IMR-90 (cell line): Measurements from ENCODE around the gene NOC2L. TPM values are rescaled to one million over a fixed set of nuclear protein-coding genes. Genes with fewer than 3 reads are reported as not detected.

ENCODE experiments used
- ATAC-seq: fragments of 200-7000 bp; cut with Tn5 transposase; 2 replicates; pipeline ENCODE4 v1.9.1; 2020; ENCODE audit warnings: low read depth, mild to moderate bottlenecking, moderate library complexity
- BruUV-seq: library from RNA; stranded (reverse); fragments of 400-500 nt; replicated peaks from 2 replicates; lab custom pipeline; 2021; lab: Mats Ljungman, UMichigan
- CTCF ChIA-PET: fragments of 300-600 bp; formaldehyde crosslinking; extraction: SDS; loops from one replicate; lab custom pipeline; 2021; ENCODE audit warnings: antibody characterized with exemption; lab: Yijun Ruan, JAX
- POLR2A ChIA-PET: fragments of 300-600 bp; sonication (Branson Sonifier 250); formaldehyde crosslinking; loops from one replicate; lab custom pipeline; 2022; ENCODE audit warnings: antibody characterized with exemption; ENCODE audit not compliant: unreplicated experiment; lab: Charles Lee
- DNase-seq: peaks from one replicate; pipeline ENCODE4 v3.0.0; 2013
- H2AFZ ChIP-seq: replicated peaks from 2 replicates; pipeline ENCODE3; 2013; ENCODE audit warnings: low read length, mild to moderate bottlenecking; ENCODE audit not compliant: poor library complexity
- H2AK5ac ChIP-seq: 2 replicates; pipeline ENCODE4 v1.6.1; 2013; ENCODE audit warnings: low read depth, low read length, inconsistent platforms
- H2AK9ac ChIP-seq: replicated peaks from 2 replicates; pipeline ENCODE3; 2013; ENCODE audit warnings: mild to moderate bottlenecking, low read depth, low read length, moderate library complexity; ENCODE audit not compliant: poor library complexity
- H2BK120ac ChIP-seq: 2 replicates; pipeline ENCODE4 v1.6.1; 2013; ENCODE audit warnings: low read depth, low read length, inconsistent platforms
- H2BK15ac ChIP-seq: 3 replicates; pipeline ENCODE4 v1.6.1; 2013; ENCODE audit warnings: low read depth, low read length, inconsistent platforms
- H2BK20ac ChIP-seq: 2 replicates; pipeline ENCODE4 v1.6.1; 2013; ENCODE audit warnings: low read depth, mild to moderate bottlenecking, inconsistent platforms, low read length, moderate library complexity
- H2BK5ac ChIP-seq: 2 replicates; pipeline ENCODE4 v1.6.1; 2013; ENCODE audit warnings: mild to moderate bottlenecking, low read depth, low read length, inconsistent platforms; ENCODE audit not compliant: poor library complexity, severe bottlenecking
- H3K14ac ChIP-seq: replicated peaks from 2 replicates; pipeline ENCODE4 v1.6.1; 2013; ENCODE audit warnings: low read depth, low read length, inconsistent platforms
- H3K18ac ChIP-seq: 2 replicates; pipeline ENCODE4 v1.6.1; 2013; ENCODE audit warnings: low read depth, low read length, control low read depth
- H3K23ac ChIP-seq: 2 replicates; pipeline ENCODE4 v1.6.1; 2013; ENCODE audit warnings: low read depth, low read length, inconsistent platforms
- H3K27ac ChIP-seq: 2 replicates; pipeline ENCODE4 v1.5.1; 2013; ENCODE audit warnings: mild to moderate bottlenecking, control low read depth, low read length; ENCODE audit not compliant: insufficient read depth
- H3K27me3 ChIP-seq: 2 replicates; pipeline ENCODE4 v1.6.1; 2013; ENCODE audit warnings: low read length; ENCODE audit not compliant: control insufficient read depth, insufficient read depth
- H3K36me3 ChIP-seq: 2 replicates; pipeline ENCODE4 v1.6.1; 2013; ENCODE audit warnings: low read length, mixed read lengths; ENCODE audit not compliant: control insufficient read depth, insufficient read depth
- H3K4ac ChIP-seq: 2 replicates; pipeline ENCODE4 v1.6.1; 2013; ENCODE audit warnings: low read depth, low read length, inconsistent platforms
- H3K4me1 ChIP-seq: 2 replicates; pipeline ENCODE4 v1.6.1; 2013; ENCODE audit warnings: low read length, mixed read lengths; ENCODE audit not compliant: control insufficient read depth, insufficient read depth
- H3K4me2 ChIP-seq: 2 replicates; pipeline ENCODE4 v1.6.1; 2013; ENCODE audit warnings: low read depth, mild to moderate bottlenecking, control low read depth, low read length, moderate library complexity
- H3K4me3 ChIP-seq: 2 replicates; pipeline ENCODE4 v1.5.1; 2013; ENCODE audit warnings: low read depth, mild to moderate bottlenecking, control low read depth, low read length, moderate library complexity; ENCODE audit not compliant: insufficient read depth
- H3K56ac ChIP-seq: 2 replicates; pipeline ENCODE4 v1.6.1; 2013; ENCODE audit warnings: low read length, inconsistent platforms; ENCODE audit not compliant: insufficient read depth; ENCODE audit errors: extremely low read depth
- H3K79me1 ChIP-seq, 2 experiments: 2 replicates each; pipeline ENCODE4 v1.6.1; 2013; ENCODE audit warnings: low read length in 2 of 2, inconsistent platforms in 1 of 2, low read depth in 1 of 2
- H3K9ac ChIP-seq: 2 replicates; pipeline ENCODE4 v1.6.1; 2013; ENCODE audit warnings: low read depth, low read length, control low read depth
- H3K9me1 ChIP-seq: 2 replicates; pipeline ENCODE4 v1.6.1; 2013; ENCODE audit warnings: low read length, inconsistent platforms; ENCODE audit not compliant: insufficient read depth
- H3K9me3 ChIP-seq: 2 replicates; pipeline ENCODE4 v1.6.1; 2013; ENCODE audit warnings: low read length; ENCODE audit not compliant: control insufficient read depth, insufficient read depth
- H4K20me1 ChIP-seq: 2 replicates; pipeline ENCODE4 v1.6.1; 2013; ENCODE audit warnings: low read length, inconsistent platforms; ENCODE audit not compliant: insufficient read depth
- H4K5ac ChIP-seq: 2 replicates; pipeline ENCODE4 v1.6.1; 2013; ENCODE audit warnings: mild to moderate bottlenecking, low read depth, low read length, control low read depth
- H4K8ac ChIP-seq, 2 experiments: 2 replicates each; pipeline ENCODE4 v1.6.1; 2013; ENCODE audit warnings: low read depth in 2 of 2, low read length in 2 of 2, control low read depth in 1 of 2, inconsistent platforms in 1 of 2
- H4K91ac ChIP-seq: 2 replicates; pipeline ENCODE4 v1.6.1; 2013; ENCODE audit warnings: low read depth, low read length, inconsistent platforms; ENCODE audit not compliant: insufficient read depth
- BHLHE40 ChIP-seq: fragments of 150-350 bp; IDR thresholded peaks from 2 replicates; pipeline ENCODE4 v1.6.1; 2016; ENCODE audit warnings: mild to moderate bottlenecking, low read depth, low read length
- CEBPB ChIP-seq: IDR thresholded peaks from 2 replicates; pipeline ENCODE4 v1.6.1; 2012; ENCODE audit warnings: low read depth, low read length, improper control_type of control experiment
- CHD1 ChIP-seq: IDR thresholded peaks from 2 replicates; pipeline ENCODE4 v1.6.1; 2012; ENCODE audit warnings: low read depth, low read length, improper control_type of control experiment
- ELK1 ChIP-seq: fragments of 150-350 bp; IDR thresholded peaks from 2 replicates; pipeline ENCODE4 v1.6.1; 2016; ENCODE audit warnings: low read depth, mild to moderate bottlenecking, low read length, moderate library complexity, borderline replicate concordance
- FOS ChIP-seq: fragments of 150-350 bp; IDR thresholded peaks from 2 replicates; pipeline ENCODE4 v1.6.1; 2016; ENCODE audit warnings: low read depth, low read length
- MAFK ChIP-seq: IDR thresholded peaks from 2 replicates; pipeline ENCODE4 v1.6.1; 2012; ENCODE audit warnings: low read depth, low read length, improper control_type of control experiment
- MAZ ChIP-seq: IDR thresholded peaks from 2 replicates; pipeline ENCODE4 v1.6.1; 2012; ENCODE audit warnings: low read depth, mild to moderate bottlenecking, low read length, improper control_type of control experiment, moderate library complexity, borderline replicate concordance
- MXI1 ChIP-seq: IDR thresholded peaks from 2 replicates; pipeline ENCODE4 v1.6.1; 2012; ENCODE audit warnings: low read depth, mild to moderate bottlenecking, low read length, moderate library complexity, borderline replicate concordance
- NFE2L2 ChIP-seq: fragments of 150-350 bp; IDR thresholded peaks from 2 replicates; pipeline ENCODE4 v1.6.1; 2016; ENCODE audit warnings: low read depth, mild to moderate bottlenecking, low read length
- POLR2A ChIP-seq: IDR thresholded peaks from 2 replicates; pipeline ENCODE4 v1.6.1; 2012; ENCODE audit warnings: mild to moderate bottlenecking, low read depth, low read length
- RAD21 ChIP-seq: IDR thresholded peaks from 2 replicates; pipeline ENCODE4 v1.6.1; 2012; ENCODE audit warnings: low read length, improper control_type of control experiment
- RCOR1 ChIP-seq: IDR thresholded peaks from 2 replicates; pipeline ENCODE4 v1.6.1; 2012; ENCODE audit warnings: mild to moderate bottlenecking, low read length, improper control_type of control experiment; ENCODE audit not compliant: insufficient replicate concordance
- RFX5 ChIP-seq: IDR thresholded peaks from 2 replicates; pipeline ENCODE4 v1.8.0; 2012; ENCODE audit warnings: low read depth, mild to moderate bottlenecking, low read length, moderate library complexity
- SMC3 ChIP-seq: fragments of 150-350 bp; IDR thresholded peaks from 2 replicates; pipeline ENCODE4 v1.6.1; 2016; ENCODE audit warnings: low read depth, mild to moderate bottlenecking, antibody characterized with exemption, low read length, moderate library complexity
- USF2 ChIP-seq: fragments of 150-350 bp; IDR thresholded peaks from 2 replicates; pipeline ENCODE4 v1.6.1; 2017; ENCODE audit warnings: mild to moderate bottlenecking, antibody characterized with exemption, low read length, low read depth
- WGBS, 2 experiments: methylation state at CpG; one replicate each; pipeline versions ENCODE4 v1.1.5 to v1.1.7; 2013; ENCODE audit warnings: missing lambda C conversion rate in 2 of 2; ENCODE audit not compliant: insufficient read length in 1 of 2; ENCODE audit errors: extremely low coverage in 2 of 2; 5-methylcytosine and 5-hydroxymethylcytosine counted together
- dilution Hi-C: fragments of 300-500 bp; cut with HindIII; formaldehyde crosslinking; loops from one replicate; pipeline ENCODE4 v1.14.3; 2018; ENCODE audit warnings: low sequenced_read_pairs; ENCODE audit not compliant: unreplicated experiment
- in situ Hi-C: fragments of 300-500 bp; cut with MboI; formaldehyde crosslinking; loops from 3 replicates; pipeline ENCODE4 v1.14.3; 2019; ENCODE audit warnings: low sequenced_read_pairs, inconsistent platforms, mixed read lengths
- intact Hi-C: fragments of 100-400 bp; cut with micrococcal nuclease; formaldehyde crosslinking; loops from 2 replicates; pipeline ENCODE4 v1.10.0; 2022
- polyA plus RNA-seq, 3 experiments: library from polyadenylated mRNA; depleted of rRNA; stranded (reverse); fragments of >200 nt; gene quantifications; 2 replicates each; pipeline ENCODE4 v1.2.3, GENCODE V29; 2012; ENCODE audit warnings: low replicate concordance in 1 of 3
- total RNA-seq: library from RNA; depleted of rRNA; stranded (reverse); fragments of >200 nt; gene quantifications from 2 replicates; pipeline ENCODE4 v1.2.3, GENCODE V29; 2012
- TF ChIP-seq, protein P1 (sequence below): conservative IDR thresholded peaks from 2 replicates; pipeline ENCODE4 v1.5.1; 2012; ENCODE audit warnings: mild to moderate bottlenecking, low read depth, low read length, improper control_type of control experiment

NOC2L gene
- total and polyA plus RNA-seq, 2 of the 4 experiments (the other 2 are of a cell fraction), result 74.2 to 106 TPM

DNA sequence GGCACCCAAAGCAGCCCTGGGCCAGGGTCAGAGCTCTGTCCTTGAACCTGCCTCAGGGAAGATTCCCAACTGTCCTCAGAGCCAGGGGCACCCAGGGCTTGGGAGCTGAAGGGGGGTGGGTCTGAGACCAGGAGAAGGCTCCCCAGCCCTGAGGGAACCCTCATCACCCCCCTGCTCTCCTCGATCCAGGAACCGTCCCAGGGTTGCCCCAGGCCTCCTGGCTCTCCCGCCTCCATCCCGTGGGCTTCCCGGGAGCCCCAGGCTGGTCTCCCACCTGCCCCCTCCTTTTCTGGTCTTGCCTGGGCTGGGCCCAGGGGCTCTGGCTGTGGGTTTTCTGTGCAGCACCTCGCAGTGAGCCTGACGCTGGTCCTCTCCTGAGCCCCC is 42.0 kb downstream of the NOC2L start:
- no peak overlapping the region for H3K27ac ChIP-seq
- H3K36me3 ChIP-seq, result peaks cover 2% of the 10 kb centered on the region; the same call in 1 of the 2 replicates
- H2BK120ac ChIP-seq, result no peak overlapping the region
- H4K20me1 ChIP-seq, result no peaks in the 10 kb centered on the region; the same call in 1 of the 2 replicates
- peaks cover 19% of the 10 kb centered on the region for H3K4me1 ChIP-seq
- H2AK9ac ChIP-seq, result peak overlapping the region; percentile 24
- H2BK5ac ChIP-seq, result no peak overlapping the region
- H2BK20ac ChIP-seq, result no peak overlapping the region
- H3K4ac ChIP-seq, result no peak overlapping the region; the same call in 1 of the 2 replicates
- peaks cover 5% of the 10 kb centered on the region for H3K9me1 ChIP-seq
- H2AK5ac ChIP-seq, result no peak overlapping the region
- H3K9ac ChIP-seq, result no peak overlapping the region
- CTCF ChIA-PET, result no interaction called here
- no peak overlapping the region for H4K8ac ChIP-seq
- TF ChIP-seq MXI1 (no peak), RAD21 (no peak), MAFK (no peak), FOS (no peak), ELK1 (no peak), NFE2L2 (no peak), POLR2A (no peak), BHLHE40 (no peak), CHD1 (no peak), MAZ (no peak), RFX5 (no peak), CEBPB (no peak), USF2 (no peak), RCOR1 (no peak), SMC3 (no peak)
- TF ChIP-seq, protein P1, sequence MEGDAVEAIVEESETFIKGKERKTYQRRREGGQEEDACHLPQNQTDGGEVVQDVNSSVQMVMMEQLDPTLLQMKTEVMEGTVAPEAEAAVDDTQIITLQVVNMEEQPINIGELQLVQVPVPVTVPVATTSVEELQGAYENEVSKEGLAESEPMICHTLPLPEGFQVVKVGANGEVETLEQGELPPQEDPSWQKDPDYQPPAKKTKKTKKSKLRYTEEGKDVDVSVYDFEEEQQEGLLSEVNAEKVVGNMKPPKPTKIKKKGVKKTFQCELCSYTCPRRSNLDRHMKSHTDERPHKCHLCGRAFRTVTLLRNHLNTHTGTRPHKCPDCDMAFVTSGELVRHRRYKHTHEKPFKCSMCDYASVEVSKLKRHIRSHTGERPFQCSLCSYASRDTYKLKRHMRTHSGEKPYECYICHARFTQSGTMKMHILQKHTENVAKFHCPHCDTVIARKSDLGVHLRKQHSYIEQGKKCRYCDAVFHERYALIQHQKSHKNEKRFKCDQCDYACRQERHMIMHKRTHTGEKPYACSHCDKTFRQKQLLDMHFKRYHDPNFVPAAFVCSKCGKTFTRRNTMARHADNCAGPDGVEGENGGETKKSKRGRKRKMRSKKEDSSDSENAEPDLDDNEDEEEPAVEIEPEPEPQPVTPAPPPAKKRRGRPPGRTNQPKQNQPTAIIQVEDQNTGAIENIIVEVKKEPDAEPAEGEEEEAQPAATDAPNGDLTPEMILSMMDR, result no peak
- no CpG with 5 or more reads among the region's 7 CpGs for WGBS, 2 experiments
- POLR2A ChIA-PET, result no interaction called here
- no peak overlapping the region for H3K4me3 ChIP-seq
- intact Hi-C loops, result no loop called here
- peaks cover 4 to 8% of the 10 kb centered on the region in 2 experiments; a peak in 1 of 4 replicates for H3K79me1 ChIP-seq
- no peak overlapping the region for H3K56ac ChIP-seq
- no peaks in the 10 kb centered on the region; the same call in 1 of the 2 replicates for H3K27me3 ChIP-seq
- H3K18ac ChIP-seq, result no peak overlapping the region
- DNase-seq (no peak), ATAC-seq (no peak)
- BruUV-seq, result no TSS peak
- H2AFZ ChIP-seq, result no peak overlapping the region
- dilution Hi-C loops, result no loop called here
- in situ Hi-C loops, result no loop called here
- H3K9me3 ChIP-seq, result no peaks in the 10 kb centered on the region
- H3K23ac ChIP-seq, result no peak overlapping the region
- no peak overlapping the region for H3K14ac ChIP-seq
- H4K5ac ChIP-seq, result no peak overlapping the region
- H3K4me2 ChIP-seq, result no peak overlapping the region; the same call in 1 of the 2 replicates
- no peak overlapping the region for H2BK15ac ChIP-seq
- no peak overlapping the region for H4K91ac ChIP-seq
